Measurements from ENCODE around the gene SIK3.
A peak's percentile ranks its signal among the peaks of the same experiment; 100 is the strongest.

Gene SIK3

DNA sequence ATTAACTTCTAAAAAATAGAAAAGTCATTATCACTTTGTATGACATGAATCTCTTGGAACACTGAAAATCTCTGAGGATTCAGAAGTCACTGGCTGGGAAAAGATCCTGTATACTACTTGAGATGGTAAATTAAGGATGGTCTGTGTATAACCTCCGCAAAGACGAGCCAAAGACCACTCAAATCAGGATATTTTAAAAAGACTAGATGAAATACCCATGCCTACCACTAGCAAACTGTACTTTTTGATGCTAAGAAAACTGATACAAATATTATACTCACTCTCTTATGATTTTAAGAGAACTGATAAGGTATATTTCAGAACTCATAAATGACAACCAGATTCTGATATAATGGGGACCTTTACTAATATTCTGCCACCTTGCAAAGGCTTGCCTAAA lies 182.2 kb downstream of the SIK3 start:
- no peak for DNase-seq
- no peaks in the 10 kb centered on the region for H3K27me3 Mint-ChIP-seq
- no peak for ATAC-seq
- H3K4me1 Mint-ChIP-seq: peaks cover 10% of the 10 kb centered on the region
- H3K27ac Mint-ChIP-seq: no peak overlapping the region
- H3K4me3 Mint-ChIP-seq: no peak overlapping the region
- H3K9me3 Mint-ChIP-seq: no peaks in the 10 kb centered on the region

DNA sequence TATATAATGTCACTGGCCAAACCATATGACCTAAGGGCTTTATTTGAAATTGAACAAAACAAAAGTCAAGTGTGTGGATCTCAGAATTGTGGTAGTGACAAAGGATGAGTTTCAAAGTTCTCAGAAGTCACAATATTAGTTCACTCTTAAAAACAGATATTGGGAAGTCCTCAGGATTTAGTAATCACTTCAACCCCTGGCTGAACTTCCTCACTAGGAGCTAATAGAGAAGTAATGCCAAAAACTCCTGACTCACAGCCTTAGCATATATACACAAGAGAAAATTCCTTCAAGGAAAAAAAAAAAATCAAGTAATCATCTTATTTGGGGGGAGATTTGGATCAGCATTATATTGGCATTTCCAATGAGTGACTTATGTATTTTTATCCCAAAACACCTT lies 185.2 kb downstream of the SIK3 start:
- Mint-ChIP-seq H3K27me3 (no peaks in the 10 kb centered on the region), H3K4me3 (no peak overlapping the region), H3K4me1 (peaks cover 13% of the 10 kb centered on the region), H3K9me3 (no peaks in the 10 kb centered on the region), H3K27ac (no peak overlapping the region)
- no peak for DNase-seq
- no peak for ATAC-seq

DNA sequence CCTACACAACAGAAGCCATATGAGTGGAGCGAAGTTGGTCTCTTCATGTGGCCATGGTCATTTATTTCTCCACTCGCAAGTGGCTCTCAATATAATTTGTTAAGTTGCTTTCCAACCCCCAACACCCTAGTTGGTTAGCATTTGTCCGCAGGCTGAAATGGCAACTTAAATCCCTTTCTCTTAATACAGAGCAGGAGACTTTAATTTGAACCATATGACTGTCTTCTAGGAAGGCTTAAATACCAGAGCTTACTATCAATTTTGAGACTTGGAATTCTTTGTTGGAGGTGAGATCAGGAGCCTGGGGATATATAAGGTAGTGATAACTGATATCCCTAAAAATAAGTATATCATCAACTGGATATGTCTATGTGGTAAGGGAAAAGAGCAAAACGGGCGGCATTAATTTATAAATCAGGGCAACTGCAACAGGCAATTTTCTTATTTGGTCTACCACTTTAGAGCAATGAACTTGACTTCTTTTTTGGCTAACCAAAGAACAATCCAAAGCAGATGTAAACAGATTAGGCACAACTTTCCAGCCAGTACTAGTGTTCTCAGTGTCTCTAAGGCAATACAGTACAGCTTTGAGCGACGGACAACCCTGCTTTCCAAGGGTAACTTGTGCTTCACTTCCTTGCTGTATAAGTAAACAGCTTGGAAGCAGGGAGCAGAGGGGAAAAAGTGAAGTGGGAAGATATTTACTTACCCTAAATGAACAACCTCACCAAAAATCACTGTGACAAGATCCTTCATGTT lies 186.1 kb downstream of the SIK3 start:
- Mint-ChIP-seq H3K4me3 (no peak overlapping the region), H3K27ac (peak overlapping the region in 1 of 2 donors; percentile 69)

DNA sequence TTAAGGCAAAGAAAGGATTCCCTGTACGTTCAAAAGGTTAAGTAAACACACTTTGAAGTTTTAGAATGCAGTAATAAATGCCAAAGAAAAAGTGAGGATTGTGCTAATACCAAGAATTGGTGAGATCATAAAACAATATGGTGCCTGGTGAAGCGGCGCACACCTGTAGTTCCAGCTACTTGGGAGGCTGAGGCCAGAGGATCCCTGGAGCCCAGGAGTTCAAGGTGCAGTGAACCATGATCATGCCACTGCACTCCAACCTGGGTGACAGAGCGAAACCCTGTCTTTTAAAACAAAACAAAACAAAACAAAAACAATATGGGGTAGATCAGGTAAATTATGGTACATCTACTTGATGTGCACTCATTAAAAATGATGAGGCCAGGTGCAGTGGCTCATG lies 187.4 kb downstream of the SIK3 start:
- no peak for DNase-seq
- H3K27me3 Mint-ChIP-seq: no peaks in the 10 kb centered on the region
- H3K4me1 Mint-ChIP-seq: peaks cover 14% of the 10 kb centered on the region
- H3K9me3 Mint-ChIP-seq: no peaks in the 10 kb centered on the region
- no peak overlapping the region for H3K4me3 Mint-ChIP-seq
- H3K27ac Mint-ChIP-seq: no peak overlapping the region
- no peak for ATAC-seq

More for the DNA sequence above, 186.1 kb downstream of the SIK3 start:
- DNase-seq (no peak), ATAC-seq (no peak)
- Mint-ChIP-seq H3K27me3 (no peaks in the 10 kb centered on the region), H3K4me1 (peaks cover 14% of the 10 kb centered on the region), H3K9me3 (no peaks in the 10 kb centered on the region)

DNA sequence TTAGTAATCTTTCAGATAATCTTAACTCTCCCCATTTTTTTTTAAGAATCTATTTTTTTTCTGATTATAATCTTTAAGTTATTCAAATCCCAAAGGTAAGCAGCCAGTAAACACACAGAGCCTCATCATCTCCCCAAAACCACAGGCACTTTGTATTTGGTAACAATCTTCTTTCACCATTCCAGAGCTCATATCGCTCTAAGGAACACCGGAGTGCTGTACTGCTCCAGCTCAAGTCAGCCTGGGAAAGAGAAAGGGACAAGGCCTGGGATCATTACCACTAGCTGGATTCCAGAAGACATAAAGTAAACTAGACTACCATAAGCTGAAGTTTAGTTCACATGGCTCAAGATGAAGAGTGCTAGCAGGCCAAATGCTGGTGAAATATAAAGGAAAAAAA lies 187.8 kb downstream of the SIK3 start:
- H3K27me3 Mint-ChIP-seq: no peaks in the 10 kb centered on the region
- no peak for ATAC-seq

DNA sequence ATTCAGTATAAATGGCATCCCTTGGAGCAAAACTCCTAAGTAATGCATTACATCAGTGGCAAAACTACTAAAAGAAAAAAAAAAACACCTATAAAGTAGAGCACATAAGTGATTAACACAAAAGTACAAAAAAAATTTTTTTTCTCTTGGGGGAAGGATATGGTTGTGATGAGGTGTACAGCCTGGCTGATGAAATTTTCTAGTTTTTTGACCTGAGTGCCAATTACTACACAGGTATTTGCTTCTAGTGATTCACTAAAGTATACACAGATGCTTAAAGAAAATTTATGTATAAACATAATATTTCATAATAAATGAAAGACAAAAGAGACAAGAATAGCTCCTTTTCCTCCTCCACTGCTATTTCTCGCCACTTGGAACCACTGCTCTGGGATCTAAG lies 189.0 kb downstream of the SIK3 start:
- DNase-seq: no peak
- Mint-ChIP-seq H3K27me3 (no peaks in the 10 kb centered on the region), H3K9me3 (no peaks in the 10 kb centered on the region), H3K27ac (no peak overlapping the region), H3K4me1 (peaks cover 14% of the 10 kb centered on the region), H3K4me3 (no peak overlapping the region)
- ATAC-seq: no peak

More for the DNA sequence above, 187.8 kb downstream of the SIK3 start:
- Mint-ChIP-seq H3K9me3 (no peaks in the 10 kb centered on the region), H3K4me1 (peaks cover 14% of the 10 kb centered on the region), H3K4me3 (no peak overlapping the region), H3K27ac (peak overlapping the region in 1 of 2 donors; percentile 15)
- no peak for DNase-seq

DNA sequence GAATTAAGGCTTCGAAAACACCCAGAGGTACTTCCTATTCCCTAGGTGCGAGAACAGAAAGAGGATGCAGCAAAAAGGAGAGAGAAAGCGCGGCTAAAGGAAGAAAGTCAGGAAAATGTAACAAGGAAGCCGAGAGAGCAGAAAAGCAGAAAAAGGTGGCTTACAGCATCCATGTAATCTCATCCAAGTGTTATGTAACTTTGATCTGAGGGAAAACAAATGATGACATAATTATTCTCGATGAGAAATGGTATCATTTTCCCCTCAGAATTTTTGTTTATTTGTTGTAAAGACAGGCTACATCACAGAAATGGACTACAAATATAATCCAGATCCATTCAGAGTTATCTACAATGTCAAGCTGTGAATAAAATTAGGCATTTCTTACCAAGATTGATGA lies 191.7 kb downstream of the SIK3 start:
- no peaks in the 10 kb centered on the region for H3K27me3 Mint-ChIP-seq
- H3K4me1 Mint-ChIP-seq: peaks cover 14% of the 10 kb centered on the region
- no peak overlapping the region for H3K4me3 Mint-ChIP-seq
- no peak overlapping the region for H3K27ac Mint-ChIP-seq
- DNase-seq (no peak), ATAC-seq (no peak)
- H3K9me3 Mint-ChIP-seq: no peaks in the 10 kb centered on the region

DNA sequence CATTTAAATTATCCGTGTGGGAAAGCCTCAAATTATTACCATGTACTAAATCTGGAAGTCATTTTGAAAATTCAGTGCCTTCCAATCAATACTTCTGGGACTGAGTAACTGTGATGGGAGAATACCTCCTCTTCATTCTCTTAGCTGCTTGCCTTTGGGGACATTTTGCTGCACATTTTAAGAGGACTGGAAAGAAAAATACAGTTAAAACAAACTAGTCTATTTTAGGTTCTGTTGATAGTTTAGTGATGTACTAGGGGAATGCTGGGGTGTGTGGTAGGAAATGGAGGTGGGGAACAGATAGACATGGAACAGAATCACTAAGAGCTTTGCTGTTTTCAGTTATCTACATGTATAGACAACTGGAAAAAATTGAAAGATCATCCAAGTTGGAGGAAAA lies 195.1 kb downstream of the SIK3 start:
- Mint-ChIP-seq H3K27ac (peak overlapping the region in 1 of 2 donors; percentile 37), H3K9me3 (peaks cover 11% of the 10 kb centered on the region in 2 donors), H3K4me1 (peaks cover 2% of the 10 kb centered on the region), H3K27me3 (no peaks in the 10 kb centered on the region), H3K4me3 (no peak overlapping the region)
- DNase-seq (no peak), ATAC-seq (no peak)

DNA sequence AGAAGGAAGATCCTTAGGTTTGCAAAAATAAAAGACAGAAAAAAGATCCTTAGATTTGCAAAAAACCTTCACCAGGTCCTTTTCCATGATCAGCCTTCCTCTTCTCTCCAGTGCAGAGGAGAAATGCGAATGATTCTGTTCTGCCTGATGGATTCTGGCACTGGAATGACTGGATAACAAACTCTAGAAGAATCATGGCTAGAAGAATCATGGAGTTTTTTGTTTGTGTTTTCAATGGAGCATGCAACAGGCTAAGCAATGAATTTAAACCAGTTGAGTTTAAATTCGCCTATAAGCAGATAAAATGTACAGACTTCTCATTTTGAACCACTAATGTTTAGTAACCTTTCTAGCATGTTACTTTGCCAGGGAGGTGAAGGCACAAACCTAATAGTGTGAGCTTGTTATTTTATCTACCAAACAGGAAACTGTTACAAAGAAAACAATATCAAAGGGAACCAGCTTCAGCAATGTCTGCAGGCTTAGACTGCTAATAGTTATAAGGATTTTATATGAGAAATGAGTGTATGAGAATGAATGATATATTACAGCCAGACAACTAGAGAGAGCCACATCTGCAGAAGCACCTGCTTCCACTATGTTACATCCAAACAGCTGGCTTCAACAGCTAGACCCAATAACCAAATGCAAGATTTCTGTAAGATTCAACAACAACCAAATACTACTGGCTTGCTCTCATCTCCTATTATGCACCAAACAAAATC lies 196.1 kb downstream of the SIK3 start:
- no peak overlapping the region for H3K27ac Mint-ChIP-seq
- no peak overlapping the region for H3K4me3 Mint-ChIP-seq
- H3K27me3 Mint-ChIP-seq: no peaks in the 10 kb centered on the region
- ATAC-seq (no peak), DNase-seq (no peak)
- H3K9me3 Mint-ChIP-seq: peaks cover 11% of the 10 kb centered on the region in 2 donors
- no peaks in the 10 kb centered on the region for H3K4me1 Mint-ChIP-seq

DNA sequence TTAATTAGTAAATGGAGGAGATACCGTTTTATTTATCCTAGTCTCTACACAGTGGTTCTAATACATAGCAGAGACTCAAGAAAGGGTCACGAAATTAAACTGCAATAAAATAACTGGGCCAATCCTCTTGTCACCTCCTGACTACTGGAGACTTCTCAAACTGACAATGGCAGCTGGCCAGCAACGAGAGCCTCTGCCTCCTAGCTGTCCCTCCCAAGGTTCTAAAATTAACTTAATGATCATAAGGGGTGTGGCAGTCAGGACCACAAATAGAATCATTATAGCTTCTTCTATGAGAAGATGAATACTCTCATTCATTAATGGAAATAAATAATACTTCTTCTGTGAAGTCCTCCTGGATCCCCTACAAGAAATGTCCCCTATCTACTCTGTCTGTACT lies 197.0 kb downstream of the SIK3 start:
- no peak overlapping the region for H3K4me3 Mint-ChIP-seq
- no peak overlapping the region for H3K27ac Mint-ChIP-seq
- ATAC-seq: no peak
- H3K27me3 Mint-ChIP-seq: no peaks in the 10 kb centered on the region
- H3K4me1 Mint-ChIP-seq: no peaks in the 10 kb centered on the region
- DNase-seq: no peak
- H3K9me3 Mint-ChIP-seq: peaks cover 11% of the 10 kb centered on the region in 2 donors

DNA sequence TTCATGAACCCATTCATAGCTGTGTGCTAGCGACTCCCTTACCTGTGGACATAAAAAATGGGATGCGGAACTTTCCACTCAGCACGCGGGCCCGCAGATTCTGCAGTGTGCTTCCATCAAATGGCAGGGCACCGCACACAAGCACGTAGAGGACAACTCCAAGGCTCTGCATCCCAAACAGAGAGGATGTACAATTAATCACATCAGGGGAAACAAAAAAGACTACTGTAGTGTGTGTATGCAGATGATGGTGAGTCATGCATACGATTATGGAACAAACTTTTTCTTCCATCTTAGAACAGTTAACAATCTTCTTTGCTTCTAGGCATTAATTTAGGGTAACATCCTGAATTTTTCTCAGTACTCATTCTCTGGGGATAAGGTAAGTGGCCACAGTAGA lies 202.0 kb downstream of the SIK3 start:
- no peak overlapping the region for H3K27ac Mint-ChIP-seq
- H3K4me3 Mint-ChIP-seq: no peak overlapping the region
- no peaks in the 10 kb centered on the region for H3K27me3 Mint-ChIP-seq
- peaks cover 14% of the 10 kb centered on the region for H3K4me1 Mint-ChIP-seq
- no peak for DNase-seq
- no peak for ATAC-seq
- H3K9me3 Mint-ChIP-seq: peaks cover 11% of the 10 kb centered on the region in 2 donors

DNA sequence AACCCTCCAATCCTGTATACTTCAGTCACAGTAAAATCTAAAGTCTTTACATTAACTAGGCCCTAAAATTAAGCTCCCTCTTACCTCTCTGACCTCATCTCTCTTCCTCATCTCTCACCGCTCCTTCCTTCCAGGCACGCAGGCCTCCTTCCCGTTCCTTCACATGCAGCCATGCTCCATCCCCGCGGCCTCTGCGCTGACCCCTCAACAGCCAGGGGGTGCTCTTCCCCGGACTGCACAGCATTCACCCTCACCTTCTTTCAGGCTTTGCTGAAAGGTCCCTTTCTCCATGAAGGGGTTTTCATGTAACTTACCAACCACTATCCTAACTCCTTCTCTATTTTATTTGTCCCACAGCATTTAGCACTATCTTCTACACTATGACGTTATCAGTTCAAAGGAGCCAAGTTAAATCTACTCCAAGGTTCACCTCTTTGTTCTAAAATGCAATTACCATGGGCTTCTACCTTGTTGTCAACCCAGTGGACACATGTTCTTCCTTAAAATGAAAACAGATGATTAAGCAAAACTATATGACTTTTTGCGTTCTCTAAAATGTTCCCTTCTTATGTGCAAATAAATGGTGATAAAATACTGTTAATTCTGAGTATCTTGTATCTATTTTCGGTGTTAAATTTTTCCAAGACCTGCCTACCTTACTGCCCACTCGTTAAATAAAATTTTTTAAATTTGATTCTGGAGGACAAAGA lies 203.0 kb downstream of the SIK3 start:
- no peaks in the 10 kb centered on the region for H3K27me3 Mint-ChIP-seq
- DNase-seq (no peak), ATAC-seq (peak; percentile 46)
- H3K27ac Mint-ChIP-seq: peak overlapping the region in 1 of 2 donors; percentile 56
- H3K9me3 Mint-ChIP-seq: peaks cover 5 to 6% of the 10 kb centered on the region in 2 donors
- peaks cover 23% of the 10 kb centered on the region for H3K4me1 Mint-ChIP-seq
- H3K4me3 Mint-ChIP-seq: no peak overlapping the region

DNA sequence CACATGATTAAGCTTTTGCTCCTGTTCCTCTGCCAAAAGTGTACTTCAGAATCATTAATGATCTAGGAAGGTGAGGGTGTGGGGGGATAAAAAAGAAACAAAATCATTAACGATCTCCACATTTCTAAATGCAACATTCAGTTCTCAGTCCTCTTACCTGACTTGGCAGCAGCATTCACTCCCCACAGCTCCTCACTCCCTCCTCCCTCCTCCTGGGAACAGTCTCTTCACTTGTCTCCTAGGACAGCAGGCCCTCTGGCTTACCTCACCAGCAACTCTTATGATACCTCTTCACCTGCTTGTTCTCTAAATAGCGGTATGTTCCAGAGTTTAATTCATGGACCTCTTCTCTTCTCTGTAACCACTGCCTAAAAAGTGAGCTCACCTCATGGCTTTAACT lies 204.3 kb downstream of the SIK3 start:
- DNase-seq (no peak), ATAC-seq (no peak)
- H3K4me3 Mint-ChIP-seq: no peak overlapping the region
- no peaks in the 10 kb centered on the region for H3K9me3 Mint-ChIP-seq
- H3K4me1 Mint-ChIP-seq: peaks cover 27% of the 10 kb centered on the region
- no peaks in the 10 kb centered on the region for H3K27me3 Mint-ChIP-seq
- H3K27ac Mint-ChIP-seq: no peak overlapping the region

DNA sequence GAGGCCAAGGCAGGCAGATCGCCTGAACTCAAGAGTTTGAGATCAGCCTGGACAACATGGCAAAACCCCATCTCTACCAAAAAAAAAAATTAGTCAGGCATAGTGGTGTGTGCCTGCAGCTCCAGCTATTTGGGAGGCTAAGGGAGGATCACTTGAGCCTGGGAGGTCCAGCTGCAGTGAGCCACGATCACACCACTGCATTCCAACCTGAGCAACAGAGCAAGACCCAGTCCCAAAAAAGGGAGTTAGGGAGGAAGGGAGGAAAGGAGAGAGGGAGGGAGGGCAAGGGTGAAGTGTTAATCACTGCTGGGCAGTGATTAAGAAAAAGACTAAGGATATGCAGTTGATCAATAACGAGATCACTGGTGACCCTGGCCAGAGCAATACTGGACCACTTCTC lies 204.8 kb downstream of the SIK3 start:
- Mint-ChIP-seq H3K27ac (no peak overlapping the region), H3K9me3 (no peaks in the 10 kb centered on the region), H3K4me3 (no peak overlapping the region), H3K27me3 (no peaks in the 10 kb centered on the region), H3K4me1 (peaks cover 27% of the 10 kb centered on the region)
- ATAC-seq: no peak
- no peak for DNase-seq

DNA sequence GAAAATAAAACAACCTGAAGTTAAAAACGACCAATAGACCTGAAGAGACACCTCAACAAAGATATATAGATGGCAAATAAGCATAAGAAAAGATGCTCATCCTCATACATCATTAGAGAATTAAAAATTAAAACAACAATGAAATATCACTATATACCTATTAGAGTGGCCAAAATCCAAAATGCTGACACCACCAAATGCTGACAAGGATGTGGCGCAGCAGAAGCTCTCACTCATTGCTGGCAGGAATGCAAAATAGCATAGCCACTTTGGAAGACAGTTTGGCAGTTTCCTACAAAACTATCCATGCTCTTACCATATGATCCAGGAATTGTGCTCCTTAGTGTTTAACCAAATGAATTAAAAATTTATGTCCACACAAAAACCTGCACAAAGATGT lies 205.9 kb downstream of the SIK3 start:
- Mint-ChIP-seq H3K4me1 (peaks cover 27% of the 10 kb centered on the region), H3K9me3 (no peaks in the 10 kb centered on the region), H3K4me3 (no peak overlapping the region), H3K27ac (peak overlapping the region in 1 of 2 donors; percentile 46), H3K27me3 (no peaks in the 10 kb centered on the region)
- no peak for DNase-seq
- ATAC-seq: no peak

DNA sequence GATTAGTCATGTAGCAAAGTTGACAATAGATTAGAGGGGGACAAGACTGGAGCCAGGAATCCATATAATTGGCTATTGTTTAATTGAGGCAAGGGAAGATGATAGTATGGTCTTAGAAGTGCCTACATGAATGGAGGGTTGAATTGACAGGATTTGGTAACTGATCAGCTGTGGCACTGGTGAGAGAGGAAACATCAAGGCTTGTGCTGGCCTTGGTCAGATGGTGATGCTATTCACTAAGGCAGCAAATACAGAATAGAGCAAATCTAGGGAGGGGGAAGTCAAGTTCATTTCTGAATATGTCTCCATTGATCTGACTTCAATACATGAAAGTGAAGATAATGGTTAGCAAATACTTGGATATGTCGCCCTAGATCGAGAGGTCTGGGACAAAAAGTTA lies 206.5 kb downstream of the SIK3 start:
- Mint-ChIP-seq H3K4me1 (peaks cover 27% of the 10 kb centered on the region), H3K27me3 (no peaks in the 10 kb centered on the region), H3K9me3 (no peaks in the 10 kb centered on the region), H3K4me3 (no peak overlapping the region), H3K27ac (peak overlapping the region in 1 of 2 donors; percentile 17)
- ATAC-seq (no peak), DNase-seq (no peak)

Measured in stimulated activated naive CD8-positive, alpha-beta T cell treated with anti-CD3 and anti-CD28 coated beads, Interleukin-15, amount 100 ng/mL, for 72 hours (primary cell).